Cerebellar nuclear complex (tissue), 1 donor: ENCODE data around the gene MYH11.
"Not testable (repeated sequence)": the region's sequence is repeated elsewhere in the genome, so short reads cannot be mapped to it uniquely, and the experiment has no call there.

Experiments used
- DNase-seq, 2 experiments: peaks; one replicate each; lab custom pipeline; 2025; lab: John Stamatoyannopoulos, UW

Gene MYH11

DNA sequence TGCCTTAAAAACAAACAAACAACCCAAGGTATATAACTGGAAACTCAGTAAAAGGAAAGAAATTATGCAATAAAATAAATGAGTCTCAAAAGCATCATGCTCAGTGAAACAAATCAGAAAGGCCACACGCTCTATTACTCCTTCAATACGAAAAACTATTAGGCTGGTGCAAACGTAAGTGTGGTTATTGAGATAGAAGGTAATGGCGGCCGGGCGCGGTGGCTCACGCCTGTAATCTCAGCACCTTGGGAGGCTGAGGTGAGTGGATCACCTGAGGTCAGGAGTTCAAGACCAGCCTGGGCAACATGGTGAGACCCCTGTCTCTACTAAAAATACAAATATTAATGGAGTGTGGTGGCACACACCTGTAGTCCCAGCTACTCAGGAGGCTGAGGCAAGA is 17.6 kb downstream of the MYH11 start:
- not testable (repeated sequence) for DNase-seq

DNA sequence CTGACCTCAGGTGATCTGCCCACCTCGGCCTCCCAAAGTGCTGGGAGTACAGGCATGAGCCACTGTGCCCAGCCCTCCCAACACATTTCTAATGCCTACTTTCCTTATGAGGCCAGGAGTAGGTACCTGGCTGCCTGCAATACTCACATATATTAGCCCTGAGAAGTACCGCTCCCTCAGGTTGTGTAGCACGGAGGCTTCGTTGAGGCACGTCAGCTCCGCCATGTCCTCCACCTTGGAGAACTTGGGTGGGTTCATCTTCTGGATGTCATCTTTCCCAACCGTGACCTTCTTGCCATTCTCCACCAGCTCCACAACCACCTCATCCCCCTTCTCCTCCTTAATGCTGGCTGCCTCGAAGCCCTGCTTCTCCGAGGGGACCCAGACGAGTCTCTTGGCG is 19.1 kb downstream of the MYH11 start:
- no peak for DNase-seq

GRCh38 chr16:15836965-15837611 is 19.7 kb downstream of the MYH11 start:
- DNase-seq = no peak

GRCh38 chr16:15836074-15836473 is 20.8 kb downstream of the MYH11 start:
- no peak for DNase-seq

DNA sequence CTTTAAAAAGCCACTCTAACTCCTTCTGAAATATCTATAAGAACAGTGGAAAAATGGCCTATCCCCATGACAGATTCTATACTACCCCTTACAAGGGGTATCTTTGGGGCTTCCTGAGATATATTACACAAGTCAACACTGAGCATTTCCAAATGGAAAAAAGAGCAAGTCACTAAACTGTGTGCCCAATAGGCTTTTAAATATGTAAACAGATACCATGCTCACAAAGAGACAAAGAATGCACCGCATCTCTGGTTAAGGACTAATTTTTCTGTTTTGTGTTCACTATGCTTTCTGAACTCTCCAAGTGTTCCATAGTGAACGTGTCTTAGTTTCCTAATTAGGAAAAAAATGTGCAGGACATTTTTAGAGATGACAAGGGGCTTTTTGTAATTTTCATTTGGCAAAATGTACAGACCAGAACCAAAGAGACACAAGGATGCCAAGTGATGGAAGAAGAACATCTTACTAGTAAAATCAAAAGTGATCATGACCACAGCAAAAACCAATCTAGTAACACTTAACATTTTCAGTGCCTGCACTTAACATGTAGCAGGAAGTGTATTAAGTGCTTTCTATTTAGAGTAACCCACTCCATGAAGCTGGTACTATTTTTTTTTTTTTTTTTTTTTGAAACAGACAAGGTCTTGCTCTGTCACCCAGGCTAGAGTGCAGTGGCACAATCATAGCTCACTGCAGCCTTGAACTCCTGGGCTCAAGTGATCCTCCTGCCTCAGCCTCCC is 21.5 kb downstream of the MYH11 start:
- no peak for DNase-seq

DNA sequence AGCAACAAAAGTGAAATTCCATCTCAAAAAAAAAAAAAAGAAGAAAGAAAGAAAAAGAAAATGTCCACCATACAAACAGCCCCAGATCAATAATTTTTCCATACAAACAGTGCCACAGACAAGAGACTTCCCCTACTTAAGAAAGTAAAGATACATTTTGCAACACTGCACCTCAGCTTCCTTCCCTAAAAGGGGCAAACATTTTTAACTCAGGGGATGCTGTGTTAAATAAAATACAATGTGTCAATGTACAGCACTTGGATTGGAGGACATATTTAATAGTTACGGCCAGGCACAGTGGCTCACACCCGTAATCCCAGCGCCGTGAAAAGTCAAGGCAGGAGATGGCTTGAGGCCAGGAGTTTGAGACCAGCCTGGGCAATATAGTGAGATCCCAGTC is 22.3 kb downstream of the MYH11 start:
- DNase-seq = no peak

GRCh38 chr16:15833541-15833940 is 23.3 kb downstream of the MYH11 start:
- no peak for DNase-seq

GRCh38 chr16:15832241-15832640 is 24.6 kb downstream of the MYH11 start:
- no peak for DNase-seq

- DNase-seq = no peak
These were observed 25.9 kb downstream of the MYH11 start for GRCh38 chr16:15830832-15831451.

DNA sequence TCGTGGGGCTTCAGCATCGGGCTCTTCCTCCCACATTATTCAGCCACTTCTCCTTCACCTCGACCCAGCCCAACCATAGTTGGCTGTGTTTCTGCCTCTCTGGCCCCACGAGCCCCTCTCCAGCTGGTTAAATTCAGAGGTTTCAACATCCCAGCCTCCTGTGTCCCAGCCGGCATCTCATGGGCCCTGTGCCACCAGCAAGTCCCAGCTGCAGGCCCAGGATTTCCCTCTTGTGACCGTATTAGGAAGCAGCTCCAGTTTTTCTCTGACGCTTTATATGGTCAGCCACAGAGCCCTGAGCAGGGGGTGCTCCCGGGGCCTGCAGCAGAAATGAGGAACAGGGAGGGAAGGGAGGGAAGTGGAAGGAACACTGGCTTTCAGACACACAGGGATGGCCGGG is 27.4 kb downstream of the MYH11 start:
- DNase-seq = no peak

DNA sequence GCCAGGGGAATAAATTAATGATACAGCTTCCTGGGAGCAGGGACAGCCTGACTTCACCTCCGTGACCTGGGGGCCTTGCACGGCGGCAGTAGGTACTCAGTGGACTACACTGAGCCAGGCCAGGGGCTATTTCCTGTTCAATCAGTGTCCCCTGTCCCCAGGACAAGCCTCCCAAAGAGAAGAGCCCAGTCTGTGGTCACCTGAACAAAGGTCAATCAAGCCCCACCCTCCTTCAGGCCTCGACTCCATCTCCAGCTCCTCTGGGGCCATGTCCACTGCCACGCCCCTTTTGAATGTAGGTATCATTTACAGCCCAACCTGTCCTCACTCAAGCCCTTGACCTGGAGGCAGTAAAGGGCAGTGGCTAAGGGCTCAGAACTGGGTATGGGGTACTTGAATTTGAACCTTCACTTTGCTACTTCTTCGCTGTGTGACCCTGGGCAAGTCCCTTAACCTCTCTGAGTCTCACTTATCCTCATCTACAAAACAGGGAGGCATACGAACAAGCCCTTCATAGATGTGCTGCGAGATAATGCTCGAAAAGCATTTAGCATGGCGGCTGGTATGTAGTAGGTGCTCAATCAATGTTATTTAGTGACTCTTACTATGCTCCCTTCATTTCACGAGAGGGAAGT is 29.0 kb downstream of the MYH11 start:
- DNase-seq = no peak

DNA sequence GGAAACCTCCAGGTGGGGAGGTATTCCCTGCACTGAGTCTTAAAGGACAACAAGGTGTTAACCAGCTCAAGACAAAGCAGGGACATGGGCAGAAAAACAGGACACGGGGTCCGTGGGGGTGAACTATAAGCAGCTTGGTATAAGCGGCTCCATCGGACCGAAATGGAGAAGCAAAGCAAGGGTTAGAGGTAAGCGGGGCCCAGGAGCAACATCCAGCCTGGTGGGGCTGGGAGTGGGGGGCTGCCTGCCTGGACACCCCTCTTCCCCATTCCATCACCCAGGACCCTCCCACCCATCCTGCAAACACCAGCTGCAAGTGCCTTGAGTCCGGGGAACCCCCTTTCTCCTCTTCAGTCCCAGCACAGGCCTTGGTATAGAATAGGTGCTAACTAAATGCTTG is 29.5 kb downstream of the MYH11 start:
- no peak for DNase-seq

DNA sequence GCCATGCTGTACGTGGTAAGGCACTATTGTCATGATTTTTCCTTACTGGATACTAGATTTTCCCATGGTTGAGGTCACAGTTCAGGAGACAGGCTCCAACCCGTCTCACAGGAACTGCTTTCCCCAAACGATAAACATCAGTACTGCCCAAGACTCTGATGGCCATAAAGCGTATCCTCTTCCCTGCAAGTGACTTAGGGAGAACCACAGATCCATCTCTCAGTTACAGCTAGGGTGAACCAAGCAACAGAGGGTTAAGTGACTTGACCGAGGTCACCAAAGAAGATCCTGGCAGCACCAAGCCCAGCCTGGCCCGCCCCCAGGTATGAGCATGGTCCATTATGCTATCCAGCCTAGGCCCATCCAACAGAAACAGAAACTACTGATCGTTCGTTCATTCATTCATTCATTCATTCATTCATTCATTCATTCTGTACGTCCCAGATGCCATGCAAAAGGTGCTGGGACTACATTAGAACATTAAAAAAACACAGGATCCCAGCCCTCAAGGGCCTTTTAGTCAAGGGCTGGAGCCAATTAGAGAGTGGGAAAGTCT is 31.0 kb downstream of the MYH11 start:
- DNase-seq = no peak

DNA sequence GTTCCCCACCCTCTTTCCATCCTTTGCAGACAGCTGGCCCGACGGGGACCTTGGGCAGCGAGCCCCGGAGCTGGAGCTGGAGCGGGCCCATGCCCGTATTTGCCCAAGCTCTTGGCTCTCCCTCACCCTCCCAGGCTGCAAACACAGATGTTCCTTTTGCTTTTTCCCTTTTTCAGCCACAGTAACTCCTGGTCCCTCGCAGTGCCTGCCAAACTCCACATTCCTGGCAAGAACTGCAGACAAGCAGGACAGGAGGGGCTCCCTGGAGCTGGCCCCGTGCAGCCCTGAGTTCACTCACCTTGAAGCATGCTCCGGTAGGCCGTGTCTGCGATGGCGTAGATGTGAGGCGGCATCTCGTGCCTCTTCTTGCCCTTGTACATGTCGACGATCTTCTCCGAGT is 33.9 kb downstream of the MYH11 start:
- no peak for DNase-seq

DNA sequence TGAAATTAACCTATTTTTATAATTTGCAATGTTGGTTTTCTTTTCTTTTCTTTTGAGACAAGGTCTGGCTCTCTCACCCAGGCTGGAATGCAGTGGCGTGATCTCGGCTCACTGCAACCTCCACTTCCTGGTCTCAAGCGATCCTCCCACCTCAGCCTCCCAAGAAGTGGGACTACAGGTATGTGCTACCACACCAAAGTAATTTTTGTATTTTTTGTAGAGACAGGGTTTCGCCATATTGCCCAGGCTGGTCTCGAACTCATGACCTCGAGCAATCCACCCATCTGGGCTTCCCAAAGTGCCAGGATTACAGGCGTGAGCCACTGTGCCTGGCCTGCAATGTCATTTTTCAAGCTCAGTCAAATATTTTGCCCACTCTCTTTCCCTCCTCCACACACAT is 36.0 kb downstream of the MYH11 start:
- DNase-seq = no peak

DNA sequence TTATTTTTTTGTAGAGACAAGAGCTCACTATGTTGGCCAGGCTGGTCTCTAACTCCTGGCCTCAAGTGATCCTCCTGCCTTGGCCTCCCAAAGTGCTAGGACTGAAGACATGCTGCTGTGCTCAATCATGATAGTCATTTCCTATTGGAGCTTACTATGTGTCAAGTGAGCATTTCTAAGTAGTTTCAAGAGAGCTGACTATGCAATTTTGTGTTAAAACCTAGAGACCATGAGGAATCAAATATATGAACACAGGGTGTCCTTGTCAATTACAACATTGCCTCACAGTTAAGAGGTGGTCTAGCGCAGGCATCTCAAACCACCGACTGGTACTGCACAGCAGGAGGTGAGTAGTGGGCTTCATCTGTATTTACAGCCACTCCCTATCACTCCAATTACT is 37.8 kb downstream of the MYH11 start:
- DNase-seq = no peak

DNA sequence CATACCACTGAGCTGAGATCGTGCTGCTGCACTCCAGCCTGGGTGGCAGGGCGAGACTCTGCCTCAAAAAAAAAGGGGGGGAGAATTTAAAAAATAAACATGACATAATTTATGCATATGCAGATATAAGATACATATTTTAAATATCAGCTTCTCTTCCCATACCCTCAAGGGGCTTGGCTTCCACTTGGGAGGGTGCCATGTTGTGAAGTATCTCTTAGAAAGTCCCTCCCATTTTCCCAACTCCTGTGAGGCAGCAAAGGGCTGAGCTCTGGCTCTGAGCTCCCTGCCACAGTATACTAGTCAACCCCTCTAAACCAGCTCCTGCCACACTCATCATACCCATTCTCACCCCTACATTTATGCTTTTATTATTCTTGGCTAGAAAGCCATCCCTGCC is 39.4 kb downstream of the MYH11 start:
- no peak for DNase-seq

DNA sequence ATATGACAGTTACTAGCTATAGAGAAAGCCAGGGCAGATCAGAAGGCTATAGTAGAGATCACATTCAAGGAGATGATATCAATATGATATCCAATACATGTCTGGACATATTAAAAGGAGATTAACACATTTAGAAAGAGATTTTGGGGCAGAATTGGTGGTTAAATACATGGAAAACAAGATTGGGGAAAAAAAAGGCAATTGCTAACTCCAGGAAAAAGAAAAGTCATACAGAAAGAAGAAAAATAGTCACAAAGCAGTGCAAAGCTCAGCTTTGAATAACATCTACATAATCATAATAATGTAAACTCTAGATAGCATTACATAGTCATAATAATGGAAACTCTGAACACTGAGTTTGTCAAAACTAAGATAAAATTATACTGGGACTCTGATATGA is 40.6 kb downstream of the MYH11 start:
- DNase-seq = no peak

GRCh38 chr16:15812401-15812750 is 44.5 kb downstream of the MYH11 start:
- DNase-seq = not testable (repeated sequence)

DNA sequence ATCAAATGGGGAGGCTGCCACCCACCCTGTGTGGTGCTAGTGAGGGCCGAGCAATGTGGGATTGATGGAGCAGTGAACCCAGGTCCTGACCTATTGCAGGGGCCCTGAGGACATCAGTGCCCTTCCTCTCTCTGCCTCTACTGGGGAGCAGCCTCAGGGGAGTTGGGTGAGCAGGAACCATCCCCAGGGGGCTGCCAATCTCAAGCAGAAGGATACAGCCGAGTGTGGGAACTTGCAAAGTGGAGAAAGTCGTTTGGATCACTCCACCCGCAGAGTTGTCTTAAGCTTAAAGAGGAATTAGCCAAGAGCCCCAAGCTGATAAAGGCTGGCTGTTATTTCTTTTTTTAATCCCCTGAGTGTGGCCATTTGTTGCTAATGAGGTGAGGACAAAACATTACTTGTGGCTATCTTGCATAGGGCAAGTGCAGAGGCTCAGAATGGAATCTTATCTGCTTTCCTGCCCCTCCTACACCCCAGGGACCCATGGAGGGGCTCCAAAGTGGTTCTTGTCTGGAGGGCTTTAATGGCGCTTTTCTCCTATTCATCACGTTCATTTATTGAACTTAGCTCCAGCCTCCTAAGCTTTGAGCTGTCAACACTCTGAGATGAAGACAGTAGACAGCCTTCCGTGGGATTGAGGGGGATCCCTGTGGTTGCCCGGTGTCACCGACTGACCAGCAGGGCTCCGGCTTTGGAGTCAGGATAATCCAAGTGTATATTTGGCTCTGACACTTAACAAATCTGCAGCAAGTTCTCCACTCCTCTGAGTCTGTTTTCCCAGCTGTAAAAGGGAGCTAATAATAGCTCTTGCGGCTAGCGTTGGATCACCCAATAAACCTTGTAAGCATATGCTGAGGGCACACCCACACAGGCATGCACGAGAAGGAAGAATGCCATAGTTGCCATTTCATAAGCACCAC is 45.1 kb downstream of the MYH11 start:
- DNase-seq = no peak

GRCh38 chr16:15810949-15811348 is 45.9 kb downstream of the MYH11 start:
- no peak for DNase-seq

DNA sequence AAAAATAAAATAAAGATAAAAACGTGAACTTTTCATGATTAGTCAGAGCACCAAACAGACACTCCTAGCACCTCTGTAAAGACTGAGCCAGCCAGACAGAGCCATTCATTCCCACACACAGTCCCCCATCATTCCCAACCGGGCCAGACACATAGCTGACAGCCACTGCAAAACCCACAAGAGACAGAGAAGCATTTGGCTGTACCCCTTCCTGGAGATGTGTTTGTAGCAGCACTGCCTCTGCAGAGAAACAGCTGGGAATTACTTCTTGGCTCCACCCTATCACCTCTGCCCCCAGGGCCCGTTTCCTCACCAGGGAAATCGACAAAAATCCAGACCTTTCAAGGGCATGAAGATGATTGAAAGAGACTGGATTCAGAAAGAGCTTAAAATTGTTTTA is 46.4 kb downstream of the MYH11 start:
- no peak for DNase-seq
